GM23248 (cell line): ENCODE measurements around the gene PRRT4. TPM values are rescaled to one million over a fixed set of nuclear protein-coding genes. Genes with fewer than 3 reads are reported as not detected.
A peak's percentile ranks its signal among the peaks of the same experiment; 100 is the strongest.

ENCODE experiments used
- DNase-seq: peaks from one replicate; pipeline ENCODE4 v3.0.0-alpha.2; 2015
- H2AFZ ChIP-seq: fragments of 200-600 bp; sonication (generic); 2 replicates; pipeline ENCODE4 v1.6.1; 2016; ENCODE audit warnings: antibody characterized with exemption
- H3F3A ChIP-seq: fragments of 200-600 bp; sonication (generic); 2 replicates; pipeline ENCODE4 v1.6.1; 2016; ENCODE audit warnings: mild to moderate bottlenecking, antibody characterized with exemption, mixed run types; ENCODE audit not compliant: insufficient read depth
- H3K27ac ChIP-seq: fragments of 200-600 bp; sonication (generic); 2 replicates; pipeline ENCODE4 v1.5.1; 2016; ENCODE audit warnings: mild to moderate bottlenecking
- H3K27me3 ChIP-seq: fragments of 200-600 bp; sonication (generic); replicated peaks from 2 replicates; pipeline ENCODE4 v1.6.1; 2016; ENCODE audit warnings: mild to moderate bottlenecking; ENCODE audit not compliant: insufficient read depth
- H3K36me3 ChIP-seq: fragments of 200-600 bp; sonication (generic); 2 replicates; pipeline ENCODE4 v1.6.1; 2016; ENCODE audit warnings: low read depth, mild to moderate bottlenecking
- H3K4me1 ChIP-seq: fragments of 200-600 bp; sonication (generic); 2 replicates; pipeline ENCODE4 v1.6.1; 2016; ENCODE audit warnings: mild to moderate bottlenecking; ENCODE audit not compliant: insufficient read depth
- H3K4me2 ChIP-seq: fragments of 200-600 bp; sonication (generic); one replicate; pipeline ENCODE4 v1.6.1; 2016; ENCODE audit warnings: mild to moderate bottlenecking; ENCODE audit not compliant: unreplicated experiment
- H3K4me3 ChIP-seq: fragments of 200-600 bp; sonication (generic); 2 replicates; pipeline ENCODE4 v1.5.1; 2016; ENCODE audit warnings: mild to moderate bottlenecking
- H3K79me2 ChIP-seq: fragments of 200-600 bp; sonication (generic); 2 replicates; pipeline ENCODE4 v1.6.1; 2016; ENCODE audit warnings: mild to moderate bottlenecking; ENCODE audit not compliant: insufficient read depth
- H3K9ac ChIP-seq: fragments of 200-600 bp; sonication (generic); 2 replicates; pipeline ENCODE4 v1.6.1; 2016; ENCODE audit warnings: mild to moderate bottlenecking
- H3K9me2 ChIP-seq: fragments of 200-600 bp; sonication (generic); 2 replicates; pipeline ENCODE4 v1.6.1; 2016; ENCODE audit warnings: mixed run types, mild to moderate bottlenecking, moderate library complexity; ENCODE audit not compliant: insufficient read depth
- H3K9me3 ChIP-seq: fragments of 200-600 bp; sonication (generic); one replicate; pipeline ENCODE4 v1.6.1; 2017; ENCODE audit warnings: low read depth
- H4K20me1 ChIP-seq: fragments of 200-600 bp; sonication (generic); 2 replicates; pipeline ENCODE4 v1.6.0; 2016; ENCODE audit not compliant: insufficient read depth
- EZH2 ChIP-seq: fragments of 200-600 bp; sonication (generic); IDR thresholded peaks from 2 replicates; pipeline ENCODE4 v1.6.1; 2018; ENCODE audit warnings: antibody characterized with exemption, mild to moderate bottlenecking; ENCODE audit not compliant: insufficient read depth, poor library complexity, severe bottlenecking
- EZH2phosphoT487 ChIP-seq: fragments of 200-600 bp; sonication (generic); IDR thresholded peaks from 2 replicates; pipeline ENCODE4 v1.6.1; 2018; ENCODE audit warnings: antibody characterized with exemption, moderate library complexity, mild to moderate bottlenecking, low read depth; ENCODE audit not compliant: insufficient read depth
- WGBS, 2 experiments: methylation state at CpG; one replicate each; pipeline ENCODE4 v1.1.6; 2015 to 2017; ENCODE audit warnings: low lambda C conversion rate in 2 of 2, low coverage in 1 of 2; ENCODE audit errors: missing lambda C conversion rate in 2 of 2; 5-methylcytosine and 5-hydroxymethylcytosine counted together
- in situ Hi-C: fragments of 300-500 bp; cut with MboI; formaldehyde crosslinking; loops from 2 replicates; pipeline ENCODE4 v1.15.0; 2020
- polyA plus RNA-seq: library from polyadenylated mRNA; unstranded; fragments of >200 nt; fragmentation: Nextera tagmentation; extraction: Ambion mirVana; gene quantifications from 2 replicates; pipeline ENCODE4 v1.2.1, GENCODE V29; 2016
- total RNA-seq: library from RNA; depleted of rRNA; stranded (reverse); fragments of >200 nt; shearing (Covaris generic); gene quantifications from 2 replicates; pipeline ENCODE4 v1.2.3, GENCODE V29; 2014

PRRT4 gene
- total and polyA plus RNA-seq, 2 experiments from 2014 or later, result not detected

- Histone ChIP-seq H3K36me3 (peaks cover 61% of the 10 kb centered on the region), H3K9me2 (no peaks in the 10 kb centered on the region), H4K20me1 (no peaks in the 10 kb centered on the region), H3K27ac (no peak overlapping the region), H3K27me3 (no peaks in the 10 kb centered on the region), H3K4me3 (no peak overlapping the region), H3F3A (no peaks in the 10 kb centered on the region), H3K4me2 (no peak overlapping the region), H3K4me1 (no peaks in the 10 kb centered on the region), H3K9ac (no peak overlapping the region), H2AFZ (no peak overlapping the region), H3K79me2 (peaks cover 14% of the 10 kb centered on the region), H3K9me3 (no peaks in the 10 kb centered on the region)
- TF ChIP-seq EZH2phosphoT487, result no peak
- TF ChIP-seq EZH2, result no peak
- in situ Hi-C loops, result no loop called here
- no peak for DNase-seq
- 87 to 89% methylated on average over 3 of the region's 3 CpGs for WGBS, 2 experiments
Observed at GRCh38 chr7:128335730-128336129, 25.8 kb downstream of the PRRT4 start.

- H2AFZ ChIP-seq, result no peak overlapping the region
- H3K4me3 ChIP-seq, result no peak overlapping the region
- H3K4me1 ChIP-seq, result peaks cover 43% of the 10 kb centered on the region
- in situ Hi-C loops, result no loop called here
- H3F3A ChIP-seq, result peaks cover 36% of the 10 kb centered on the region
- no peaks in the 10 kb centered on the region for H3K27me3 ChIP-seq
- no peaks in the 10 kb centered on the region for H3K9me3 ChIP-seq
- peaks cover 24% of the 10 kb centered on the region for H3K36me3 ChIP-seq
- no peak overlapping the region for H3K9ac ChIP-seq
- 86 to 89% methylated on average over 9 of the region's 9 CpGs for WGBS, 2 experiments
- no peak for TF ChIP-seq EZH2
- no peak for TF ChIP-seq EZH2phosphoT487
- DNase-seq, result no peak
- H3K79me2 ChIP-seq, result no peaks in the 10 kb centered on the region
- peak overlapping the region; percentile 46 for H3K4me2 ChIP-seq
- H4K20me1 ChIP-seq, result no peaks in the 10 kb centered on the region
- peak overlapping the region; percentile 90 for H3K27ac ChIP-seq
- H3K9me2 ChIP-seq, result no peaks in the 10 kb centered on the region
Observed at GRCh38 chr7:128324368-128324680, 37.2 kb downstream of the PRRT4 start.

DNA sequence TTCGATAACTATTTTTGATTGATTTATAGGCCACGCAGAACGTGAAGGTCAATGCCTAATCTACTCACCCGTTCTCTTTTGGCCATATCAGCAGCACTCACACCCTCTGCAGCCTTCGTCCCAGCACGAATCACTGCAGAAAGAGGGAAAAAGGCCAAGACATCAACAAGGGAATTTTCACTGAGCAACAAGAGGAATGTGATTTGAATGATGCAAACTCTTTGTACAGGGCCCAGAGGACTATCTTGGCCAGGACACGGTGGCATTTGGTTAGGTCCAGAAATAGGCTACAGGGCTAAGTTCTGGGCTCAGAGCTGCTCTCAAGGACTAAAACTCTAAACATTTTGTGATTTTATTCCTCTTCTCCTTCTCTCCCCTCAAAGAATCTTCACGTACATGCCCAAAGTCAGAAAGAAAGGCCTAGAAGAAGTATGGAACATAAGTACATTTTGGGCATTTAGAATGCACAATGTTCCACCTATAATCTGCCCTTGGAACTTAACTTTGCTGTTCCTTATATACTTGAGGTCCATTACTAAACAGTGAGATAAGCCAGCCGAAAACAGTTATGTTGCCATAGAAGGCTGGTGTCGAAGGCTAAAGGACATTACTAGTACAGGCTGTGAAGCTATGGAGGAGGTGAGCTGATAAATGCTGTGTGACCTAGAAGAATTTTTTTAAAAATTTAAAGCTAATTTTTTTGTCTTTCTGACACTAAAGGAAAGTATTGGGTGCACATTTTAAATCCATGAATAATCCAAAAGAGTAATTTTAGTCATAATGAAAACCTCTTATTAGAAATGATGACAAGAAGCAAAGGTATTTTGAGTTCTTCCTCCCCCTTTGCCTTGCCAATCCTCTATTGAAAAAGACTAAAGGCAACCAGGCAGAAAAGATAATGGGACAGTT lies 37.8 kb downstream of the PRRT4 start:
- no peak overlapping the region for H2AFZ ChIP-seq
- no peaks in the 10 kb centered on the region for H3K9me2 ChIP-seq
- in situ Hi-C loops, result no loop called here
- H3F3A ChIP-seq, result peaks cover 36% of the 10 kb centered on the region
- H4K20me1 ChIP-seq, result no peaks in the 10 kb centered on the region
- 68% methylated on average over 10 of the region's 10 CpGs for whole genome bisulfite sequencing, 2 experiments
- peaks cover 43% of the 10 kb centered on the region for H3K4me1 ChIP-seq
- H3K36me3 ChIP-seq, result peaks cover 30% of the 10 kb centered on the region
- TF ChIP-seq EZH2, result no peak
- TF ChIP-seq EZH2phosphoT487, result no peak
- H3K27me3 ChIP-seq, result no peaks in the 10 kb centered on the region
- H3K9me3 ChIP-seq, result no peaks in the 10 kb centered on the region
- peak overlapping the region; percentile 62 for H3K9ac ChIP-seq
- H3K79me2 ChIP-seq, result no peaks in the 10 kb centered on the region
- no peak overlapping the region for H3K4me3 ChIP-seq
- DNase-seq, result peak; percentile 75
- peak overlapping the region; percentile 90 for H3K27ac ChIP-seq
- peak overlapping the region; percentile 46 for H3K4me2 ChIP-seq

DNA sequence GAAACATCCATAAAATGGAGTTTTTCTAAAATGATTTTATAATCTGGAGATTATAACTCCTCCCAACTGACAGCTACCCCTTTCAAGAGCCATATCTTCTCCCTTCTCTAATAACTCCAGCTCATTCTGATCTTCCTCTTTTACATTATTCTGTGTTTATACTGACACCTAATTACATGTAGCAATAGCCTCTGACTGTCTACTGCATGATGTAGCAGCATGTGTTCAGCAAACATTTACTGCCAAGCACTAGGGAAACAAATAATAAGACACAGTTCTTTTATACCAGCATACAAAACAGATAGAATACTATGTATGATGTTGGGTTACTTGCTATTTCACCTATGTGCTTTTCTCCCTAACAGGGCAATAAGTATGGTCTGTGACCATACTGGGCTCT lies 38.5 kb downstream of the PRRT4 start:
- H2AFZ ChIP-seq, result no peak overlapping the region
- H3K9ac ChIP-seq, result peak overlapping the region; percentile 62
- H3K9me2 ChIP-seq, result no peaks in the 10 kb centered on the region
- no peaks in the 10 kb centered on the region for H3K9me3 ChIP-seq
- peaks cover 43% of the 10 kb centered on the region for H3K4me1 ChIP-seq
- H3K27ac ChIP-seq, result peak overlapping the region; percentile 90
- in situ Hi-C loops, result no loop called here
- H3K4me2 ChIP-seq, result peak overlapping the region; percentile 46
- no peak overlapping the region for H3K4me3 ChIP-seq
- peaks cover 34% of the 10 kb centered on the region for H3F3A ChIP-seq
- peaks cover 34% of the 10 kb centered on the region for H3K36me3 ChIP-seq
- no peaks in the 10 kb centered on the region for H4K20me1 ChIP-seq
- no peak for TF ChIP-seq EZH2
- no peak for TF ChIP-seq EZH2phosphoT487
- H3K79me2 ChIP-seq, result no peaks in the 10 kb centered on the region
- peak; percentile 47 for DNase-seq
- no peaks in the 10 kb centered on the region for H3K27me3 ChIP-seq
